Measurements from ENCODE around the gene CTIF. TPM values are rescaled to one million over a fixed set of nuclear protein-coding genes. Genes with fewer than 3 reads are reported as not detected.
"Not testable (repeated sequence)": the region's sequence is repeated elsewhere in the genome, so short reads cannot be mapped to it uniquely, and the experiment has no call there.

Gene CTIF
- total and polyA plus RNA-seq, 4 experiments from 2014 or later = 5.2 to 6.5 TPM; not detected in 2

DNA sequence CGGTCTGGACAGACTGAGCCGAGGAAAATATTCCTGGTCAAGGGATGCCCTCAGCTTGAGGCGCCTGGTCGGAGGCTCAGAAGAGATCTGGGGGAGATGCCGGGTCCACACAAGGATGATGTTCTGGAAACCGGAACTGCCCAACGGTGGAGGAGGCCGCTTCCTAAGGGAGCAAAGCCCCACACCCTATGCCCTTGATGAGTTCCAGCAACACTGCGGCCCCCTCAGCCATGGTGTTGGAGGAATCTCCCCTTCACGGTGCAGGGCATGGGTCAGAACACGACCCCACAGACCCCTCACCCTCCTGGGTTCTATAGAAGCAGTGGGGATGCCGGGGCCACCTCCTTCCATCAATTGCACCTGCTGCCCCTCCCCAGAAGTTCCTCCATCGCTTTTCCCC lies 332.1 kb downstream of the CTIF start:
- POLR2A ChIA-PET (ENCODE audit: partially characterized antibody); H3K9me3 ChIP-seq (ENCODE audit: control insufficient read depth in 1 of 2, low read length in 2 of 2); H3K27me3 Mint-ChIP-seq; H3K27ac ChIP-seq (ENCODE audit: low read depth, low read length); H3K36me3 ChIP-seq (ENCODE audit: insufficient read depth, low read length); H3K4me3 ChIP-seq (ENCODE audit: low read length in 2 of 2); H3K36me3 Mint-ChIP-seq; H3K4me3 Mint-ChIP-seq; CTCF ChIA-PET (ENCODE audit: partially characterized antibody); H3K27me3 ChIP-seq (ENCODE audit: insufficient read depth, low read length); intact Hi-C loops (cut with micrococcal nuclease); DNase-seq; H3K9me3 Mint-ChIP-seq: not testable (repeated sequence)
- Mint-ChIP-seq H3K4me1 (peaks cover 17 to 32% (median 19%) of the 10 kb centered on the region in 4 donors), H3K27ac (peak overlapping the region in 1 of 7 donors; percentile 65)
- H3K4me1 ChIP-seq (ENCODE audit: insufficient read depth, low read length) = peaks cover 26% of the 10 kb centered on the region

DNA sequence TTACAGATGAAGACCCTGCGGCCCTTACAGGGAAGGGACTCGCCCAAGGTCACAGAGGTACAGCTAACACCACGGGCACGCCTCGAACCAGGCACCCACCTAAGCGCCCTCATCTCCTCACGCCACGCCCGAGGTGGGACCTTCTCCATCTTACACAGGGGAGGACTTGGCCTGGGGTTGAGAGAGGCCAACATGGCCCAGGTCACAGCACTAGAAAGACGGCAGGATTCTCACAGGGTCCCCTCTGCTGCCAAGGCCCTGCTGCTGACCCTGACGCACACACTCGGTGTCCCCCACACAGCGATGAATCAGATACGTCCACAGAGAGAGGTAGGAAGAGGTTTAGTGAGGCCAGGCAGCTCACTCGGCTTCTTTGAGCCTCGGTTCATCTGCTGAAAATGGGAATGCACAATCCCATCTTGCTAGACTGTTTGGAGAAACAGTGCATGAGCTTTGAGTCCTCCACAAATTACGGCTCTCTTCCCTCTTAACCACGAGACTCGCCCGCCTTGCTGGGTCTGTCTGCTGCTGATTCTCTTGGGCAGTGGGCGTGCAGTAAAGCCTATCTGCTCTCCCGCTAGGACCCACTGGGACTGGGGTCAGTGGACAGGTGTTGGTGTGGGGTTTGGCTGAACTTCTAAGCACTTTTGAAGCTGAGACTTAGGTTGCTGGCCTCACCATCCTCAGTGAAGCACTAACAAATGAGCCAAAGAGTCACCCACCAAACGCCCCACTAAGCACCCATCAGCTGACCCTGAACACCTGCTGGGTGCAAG lies 332.7 kb downstream of the CTIF start:
- peak overlapping the region in 1 of 7 donors; percentile 24 for H3K27ac Mint-ChIP-seq
- intact Hi-C loops (cut with micrococcal nuclease) = no loop called here
- H3K27me3 Mint-ChIP-seq = no peaks in the 10 kb centered on the region
- POLR2A ChIA-PET (ENCODE audit: partially characterized antibody) = no interaction called here
- no peaks in the 10 kb centered on the region for H3K9me3 Mint-ChIP-seq
- peaks cover 26% of the 10 kb centered on the region for H3K4me1 ChIP-seq (ENCODE audit: insufficient read depth, low read length)
- no peaks in the 10 kb centered on the region for H3K9me3 ChIP-seq (ENCODE audit: control insufficient read depth in 1 of 2, low read length in 2 of 2)
- no peak for DNase-seq
- H3K36me3 ChIP-seq (ENCODE audit: insufficient read depth, low read length) = no peaks in the 10 kb centered on the region
- no peak overlapping the region for H3K27ac ChIP-seq (ENCODE audit: low read depth, low read length)
- H3K36me3 Mint-ChIP-seq = no peaks in the 10 kb centered on the region
- CTCF ChIA-PET (ENCODE audit: partially characterized antibody) = no interaction called here
- no peak overlapping the region for H3K4me3 Mint-ChIP-seq
- H3K27me3 ChIP-seq (ENCODE audit: insufficient read depth, low read length) = no peaks in the 10 kb centered on the region
- no peak overlapping the region for H3K4me3 ChIP-seq (ENCODE audit: low read length in 2 of 2)
- peaks cover 17 to 32% (median 19%) of the 10 kb centered on the region in 4 donors for H3K4me1 Mint-ChIP-seq

DNA sequence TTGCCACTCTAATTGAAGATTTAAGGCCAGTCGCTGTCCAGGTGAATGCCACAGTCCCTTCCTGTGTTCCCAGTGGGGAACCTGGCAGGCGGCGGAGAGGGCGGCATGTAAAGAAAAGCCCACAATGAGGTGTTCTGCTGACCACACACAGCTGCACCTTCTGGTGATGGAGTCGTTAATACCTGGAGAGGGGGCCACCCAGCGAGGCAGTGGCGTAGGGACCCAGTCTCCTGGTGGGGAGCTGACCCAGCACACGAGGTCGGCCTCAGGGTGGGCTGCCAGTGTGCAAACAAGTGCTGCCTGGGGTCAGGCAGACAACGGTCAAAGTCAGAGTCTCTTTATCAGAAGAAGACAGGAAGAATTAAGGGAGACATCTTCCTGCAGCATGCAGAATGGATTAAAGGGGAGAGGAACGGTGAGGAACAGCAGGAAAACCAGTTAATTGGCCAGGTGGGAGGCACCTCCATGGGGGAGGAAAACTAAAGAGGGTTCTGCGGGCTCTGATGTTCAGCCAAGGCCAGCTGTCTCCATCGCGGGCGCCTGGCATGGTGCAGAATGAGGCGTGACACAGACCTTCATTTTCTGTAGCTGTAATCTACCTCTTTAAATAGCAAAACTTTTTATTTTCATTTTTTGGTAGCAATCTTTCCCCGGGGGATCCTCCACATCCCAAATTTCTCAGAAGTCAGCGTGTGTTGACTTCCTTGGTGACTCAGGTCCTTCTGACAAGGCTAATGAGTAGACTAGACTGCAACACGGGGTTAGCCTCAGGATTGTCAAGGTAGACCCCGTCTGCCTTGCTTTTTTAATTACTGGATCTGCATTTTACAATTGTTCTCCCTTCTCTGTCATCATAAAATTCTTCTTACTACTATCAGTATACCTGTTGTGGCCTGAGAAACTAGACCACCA lies 333.7 kb downstream of the CTIF start:
- Histone ChIP-seq H3K36me3 (ENCODE audit: insufficient read depth, low read length) (no peaks in the 10 kb centered on the region), H3K4me3 (ENCODE audit: low read length in 2 of 2) (no peak overlapping the region), H3K27ac (ENCODE audit: low read depth, low read length) (no peak overlapping the region), H3K27me3 (ENCODE audit: insufficient read depth, low read length) (no peaks in the 10 kb centered on the region), H3K9me3 (ENCODE audit: control insufficient read depth in 1 of 2, low read length in 2 of 2) (no peaks in the 10 kb centered on the region), H3K4me1 (ENCODE audit: insufficient read depth, low read length) (peaks cover 26% of the 10 kb centered on the region)
- intact Hi-C loops (cut with micrococcal nuclease) = no loop called here
- Mint-ChIP-seq H3K27ac (peak overlapping the region in 6 of 7 donors; percentile 28 to 83 (median 52)), H3K9me3 (no peaks in the 10 kb centered on the region), H3K36me3 (no peaks in the 10 kb centered on the region), H3K4me3 (no peak overlapping the region), H3K27me3 (no peaks in the 10 kb centered on the region), H3K4me1 (peaks cover 18 to 32% (median 20%) of the 10 kb centered on the region in 4 donors)
- ChIA-PET POLR2A (ENCODE audit: partially characterized antibody) (no interaction called here), CTCF (ENCODE audit: partially characterized antibody) (interaction anchor here (0.5 kb wide), 1 partner anchor 8 kb away, joined by 4 read pairs; no protein-coding TSS in a partner anchor)
- no peak for DNase-seq

DNA sequence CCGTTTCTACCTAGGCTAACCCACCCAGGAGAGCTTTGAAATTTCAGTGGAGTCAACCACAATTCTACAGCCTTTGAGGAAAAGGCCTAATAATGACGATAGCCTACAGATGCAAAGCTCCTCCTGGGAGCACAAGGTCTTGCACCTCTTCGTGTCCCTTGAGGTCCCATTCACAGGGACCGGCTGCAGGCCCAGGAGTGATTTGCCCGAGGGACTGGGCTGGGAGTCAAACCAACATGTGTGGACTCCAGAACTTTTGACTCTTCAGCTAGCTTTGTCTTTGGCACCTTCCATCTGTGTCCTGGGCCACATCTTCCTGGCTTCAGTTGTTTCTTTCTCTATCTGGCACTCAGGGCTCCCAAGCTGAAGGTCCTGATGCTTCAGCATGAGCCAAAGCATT lies 335.4 kb downstream of the CTIF start:
- peak overlapping the region in 2 of 7 donors; percentile 2 to 13 for H3K27ac Mint-ChIP-seq

DNA sequence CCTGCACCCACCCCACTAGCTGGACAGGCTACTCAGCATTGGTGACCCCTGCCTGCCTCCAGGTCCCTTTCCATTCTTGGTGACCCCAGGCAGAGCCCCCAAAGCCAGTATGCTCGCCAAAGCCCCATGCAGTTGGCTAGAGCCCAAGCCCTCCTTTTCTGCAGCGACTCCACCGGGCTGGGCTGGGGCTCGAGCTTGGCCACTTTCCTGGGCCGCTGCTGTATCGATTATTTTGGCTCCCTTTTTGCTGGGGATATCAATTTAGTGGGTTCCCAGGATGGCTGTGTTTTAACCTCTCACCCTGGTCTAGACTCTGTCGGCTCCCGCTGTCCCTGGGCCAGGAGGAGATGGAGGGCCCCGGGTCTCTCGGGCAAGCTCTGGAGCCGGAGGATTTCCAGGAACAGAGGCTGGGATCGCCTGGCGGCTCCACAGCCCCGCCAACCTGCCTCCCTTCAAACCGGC lies 335.9 kb downstream of the CTIF start:
- Histone ChIP-seq H3K4me3 (ENCODE audit: low read length in 2 of 2) (no peak overlapping the region), H3K27ac (ENCODE audit: low read depth, low read length) (no peak overlapping the region), H3K36me3 (ENCODE audit: insufficient read depth, low read length) (no peaks in the 10 kb centered on the region), H3K4me1 (ENCODE audit: insufficient read depth, low read length) (peaks cover 5% of the 10 kb centered on the region), H3K27me3 (ENCODE audit: insufficient read depth, low read length) (no peaks in the 10 kb centered on the region), H3K9me3 (ENCODE audit: control insufficient read depth in 1 of 2, low read length in 2 of 2) (no peaks in the 10 kb centered on the region)
- ChIA-PET POLR2A (ENCODE audit: partially characterized antibody) (no interaction called here), CTCF (ENCODE audit: partially characterized antibody) (no interaction called here)
- peaks cover under 1 to 17% (median 7%) of the 10 kb centered on the region in 4 donors for H3K4me1 Mint-ChIP-seq
- H3K36me3 Mint-ChIP-seq = no peaks in the 10 kb centered on the region
- H3K27me3 Mint-ChIP-seq = peaks cover 0 to 2% of the 10 kb centered on the region in 2 donors
- peak overlapping the region in 1 of 7 donors; percentile 13 for H3K27ac Mint-ChIP-seq
- no peak for DNase-seq
- intact Hi-C loops (cut with micrococcal nuclease) = no loop called here
- H3K4me3 Mint-ChIP-seq = no peak overlapping the region
- H3K9me3 Mint-ChIP-seq = no peaks in the 10 kb centered on the region

More for the DNA sequence above, 335.4 kb downstream of the CTIF start:
- H3K4me3 Mint-ChIP-seq = no peak overlapping the region
- no peaks in the 10 kb centered on the region for H3K9me3 ChIP-seq (ENCODE audit: control insufficient read depth in 1 of 2, low read length in 2 of 2)
- CTCF ChIA-PET (ENCODE audit: partially characterized antibody) = interaction anchor here (0.7 kb wide), 1 partner anchor 39 kb away, joined by 3 read pairs; no protein-coding TSS in a partner anchor
- H3K27ac ChIP-seq (ENCODE audit: low read depth, low read length) = no peak overlapping the region
- POLR2A ChIA-PET (ENCODE audit: partially characterized antibody) = no interaction called here
- no peaks in the 10 kb centered on the region for H3K36me3 Mint-ChIP-seq
- intact Hi-C loops (cut with micrococcal nuclease) = no loop called here
- H3K27me3 Mint-ChIP-seq = peaks cover 0 to 2% of the 10 kb centered on the region in 2 donors
- H3K4me1 Mint-ChIP-seq = peaks cover 6 to 22% (median 7%) of the 10 kb centered on the region in 4 donors
- no peak for DNase-seq
- no peak overlapping the region for H3K4me3 ChIP-seq (ENCODE audit: low read length in 2 of 2)
- no peaks in the 10 kb centered on the region for H3K9me3 Mint-ChIP-seq
- H3K36me3 ChIP-seq (ENCODE audit: insufficient read depth, low read length) = no peaks in the 10 kb centered on the region
- H3K27me3 ChIP-seq (ENCODE audit: insufficient read depth, low read length) = no peaks in the 10 kb centered on the region
- peaks cover 10% of the 10 kb centered on the region for H3K4me1 ChIP-seq (ENCODE audit: insufficient read depth, low read length)

DNA sequence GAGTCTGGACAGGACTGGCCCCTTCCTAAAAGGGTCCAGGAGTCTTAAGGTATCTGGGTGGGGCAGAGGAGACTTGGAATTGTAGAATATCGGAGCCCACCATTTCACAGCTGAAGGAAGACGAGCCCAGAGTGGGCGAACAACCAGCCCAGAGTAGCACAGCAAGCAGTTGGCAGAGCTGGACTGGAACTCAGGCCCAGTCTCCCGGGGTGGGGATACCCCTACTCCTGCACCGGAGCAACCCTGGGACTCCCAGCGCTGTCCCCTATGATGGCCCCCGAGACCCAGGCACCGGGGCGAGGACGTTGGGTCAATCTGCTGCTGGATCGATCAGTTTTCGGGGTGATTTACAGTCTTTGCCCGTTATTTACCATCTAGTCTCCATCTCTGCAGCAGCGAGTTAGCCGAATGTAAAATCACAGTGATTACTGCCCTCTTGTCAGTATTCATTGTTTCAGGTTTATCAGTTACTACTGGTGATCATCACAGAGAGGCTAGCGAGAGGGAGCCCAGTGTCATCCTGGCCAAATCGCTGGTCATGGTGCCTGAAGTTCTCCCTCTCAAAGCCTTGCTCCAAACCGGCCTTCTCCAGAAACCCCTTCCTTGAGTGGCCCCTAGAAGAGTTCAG lies 336.6 kb downstream of the CTIF start:
- Mint-ChIP-seq H3K9me3 (no peaks in the 10 kb centered on the region), H3K27ac (peak overlapping the region in 2 of 7 donors; percentile 50), H3K36me3 (no peaks in the 10 kb centered on the region), H3K4me1 (peaks cover 3 to 19% (median 8%) of the 10 kb centered on the region in 4 donors), H3K4me3 (no peak overlapping the region), H3K27me3 (peaks cover 0 to 2% of the 10 kb centered on the region in 2 donors)
- intact Hi-C loops (cut with micrococcal nuclease) = no loop called here
- ChIA-PET POLR2A (ENCODE audit: partially characterized antibody) (no interaction called here), CTCF (ENCODE audit: partially characterized antibody) (no interaction called here)
- no peak for DNase-seq
- no peak overlapping the region for H3K4me3 ChIP-seq (ENCODE audit: low read length in 2 of 2)
- H3K9me3 ChIP-seq (ENCODE audit: control insufficient read depth in 1 of 2, low read length in 2 of 2) = no peaks in the 10 kb centered on the region
- no peaks in the 10 kb centered on the region for H3K36me3 ChIP-seq (ENCODE audit: insufficient read depth, low read length)
- H3K27ac ChIP-seq (ENCODE audit: low read depth, low read length) = no peak overlapping the region
- H3K4me1 ChIP-seq (ENCODE audit: insufficient read depth, low read length) = no peaks in the 10 kb centered on the region
- no peaks in the 10 kb centered on the region for H3K27me3 ChIP-seq (ENCODE audit: insufficient read depth, low read length)

Data from CD4-positive, alpha-beta memory T cell (primary cell).